GM12875 (cell line): ENCODE results near the gene SEC62.

Source experiments
- H3K4me3 ChIP-seq: one replicate; pipeline ENCODE4 v1.5.1; 2011; ENCODE audit warnings: low read depth, low read length, control low read depth
- TF ChIP-seq, protein P1 (sequence below): IDR thresholded peaks from 2 replicates; pipeline ENCODE4 v1.5.1; 2011; ENCODE audit warnings: low read depth, mild to moderate bottlenecking, control low read depth, inconsistent platforms, low read length, moderate library complexity, borderline replicate concordance; ENCODE audit not compliant: insufficient read depth

SEC62 gene

GRCh38 chr3:169984292-169984691 is 17.7 kb downstream of the SEC62 start:
- H3K4me3 ChIP-seq = no peak overlapping the region
- TF ChIP-seq, protein P1, sequence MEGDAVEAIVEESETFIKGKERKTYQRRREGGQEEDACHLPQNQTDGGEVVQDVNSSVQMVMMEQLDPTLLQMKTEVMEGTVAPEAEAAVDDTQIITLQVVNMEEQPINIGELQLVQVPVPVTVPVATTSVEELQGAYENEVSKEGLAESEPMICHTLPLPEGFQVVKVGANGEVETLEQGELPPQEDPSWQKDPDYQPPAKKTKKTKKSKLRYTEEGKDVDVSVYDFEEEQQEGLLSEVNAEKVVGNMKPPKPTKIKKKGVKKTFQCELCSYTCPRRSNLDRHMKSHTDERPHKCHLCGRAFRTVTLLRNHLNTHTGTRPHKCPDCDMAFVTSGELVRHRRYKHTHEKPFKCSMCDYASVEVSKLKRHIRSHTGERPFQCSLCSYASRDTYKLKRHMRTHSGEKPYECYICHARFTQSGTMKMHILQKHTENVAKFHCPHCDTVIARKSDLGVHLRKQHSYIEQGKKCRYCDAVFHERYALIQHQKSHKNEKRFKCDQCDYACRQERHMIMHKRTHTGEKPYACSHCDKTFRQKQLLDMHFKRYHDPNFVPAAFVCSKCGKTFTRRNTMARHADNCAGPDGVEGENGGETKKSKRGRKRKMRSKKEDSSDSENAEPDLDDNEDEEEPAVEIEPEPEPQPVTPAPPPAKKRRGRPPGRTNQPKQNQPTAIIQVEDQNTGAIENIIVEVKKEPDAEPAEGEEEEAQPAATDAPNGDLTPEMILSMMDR = no peak

DNA sequence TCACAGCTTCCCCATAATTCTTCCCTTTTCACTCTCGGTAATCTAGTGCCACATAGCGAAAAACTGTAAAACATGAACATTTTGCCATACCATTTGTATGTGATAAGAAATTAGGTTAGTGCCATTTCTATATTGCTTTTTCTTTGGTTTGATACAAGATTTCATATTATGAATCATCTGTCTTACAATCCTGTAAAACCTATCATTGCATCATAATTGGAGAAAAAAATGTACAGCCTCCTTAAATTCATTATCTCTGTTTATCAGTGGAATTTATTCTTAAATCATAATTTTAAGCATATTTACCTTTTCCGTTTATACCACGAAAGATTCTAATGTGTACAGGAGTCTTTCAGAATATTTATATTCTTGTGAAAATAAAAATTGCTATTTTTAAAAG is 23.8 kb downstream of the SEC62 start:
- TF ChIP-seq, protein P1 = no peak

GRCh38 chr3:169992156-169992555 is 25.5 kb downstream of the SEC62 start:
- TF ChIP-seq, protein P1 = no peak
- no peak overlapping the region for H3K4me3 ChIP-seq

More for the DNA sequence above, 23.8 kb downstream of the SEC62 start:
- no peak overlapping the region for H3K4me3 ChIP-seq

DNA sequence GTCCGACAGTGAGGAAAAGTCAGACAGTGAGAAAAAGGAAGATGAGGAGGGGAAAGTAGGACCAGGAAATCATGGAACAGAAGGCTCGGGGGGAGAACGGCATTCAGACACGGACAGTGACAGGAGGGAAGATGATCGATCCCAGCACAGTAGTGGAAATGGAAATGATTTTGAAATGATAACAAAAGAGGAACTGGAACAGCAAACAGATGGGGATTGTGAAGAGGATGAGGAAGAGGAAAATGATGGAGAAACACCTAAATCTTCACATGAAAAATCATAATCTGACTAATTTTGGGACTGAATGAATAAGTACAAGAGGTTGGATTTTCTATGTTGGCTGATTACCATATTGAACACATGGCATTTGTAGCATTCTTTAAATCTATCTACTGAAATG is 26.2 kb downstream of the SEC62 start:
- TF ChIP-seq, protein P1 = no peak
- no peak overlapping the region for H3K4me3 ChIP-seq

GRCh38 chr3:169993761-169994160 is 27.2 kb downstream of the SEC62 start:
- H3K4me3 ChIP-seq = no peak overlapping the region
- TF ChIP-seq, protein P1 = no peak

DNA sequence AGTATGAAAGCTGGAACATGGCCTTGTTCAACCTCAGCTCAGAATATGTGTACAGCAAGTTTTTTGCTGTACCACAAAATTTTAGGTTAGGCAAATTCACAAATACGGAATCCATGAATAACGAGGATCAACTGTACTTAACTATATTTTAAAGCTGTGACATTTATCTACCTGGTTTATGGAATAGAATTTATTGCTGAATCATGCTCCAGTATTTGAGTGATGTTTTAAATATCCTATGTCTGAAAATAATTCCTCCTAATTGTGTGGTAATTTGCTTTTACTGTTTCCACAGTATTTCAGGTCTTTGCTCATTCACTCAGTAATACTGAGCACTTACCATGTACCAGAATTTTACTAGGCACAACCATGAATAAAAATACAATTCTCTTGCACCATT is 29.5 kb downstream of the SEC62 start:
- TF ChIP-seq, protein P1 = no peak
- H3K4me3 ChIP-seq = no peak overlapping the region

- H3K4me3 ChIP-seq = no peak overlapping the region
- TF ChIP-seq, protein P1 = no peak
These were observed 32.1 kb downstream of the SEC62 start for GRCh38 chr3:169998668-169999131.
